Heart left ventricle (tissue), 13 donors: Measurements from ENCODE around the gene MICB.

ENCODE experiments used
- POLR2A ChIP-seq, 2 donors: fragments of 450-650 bp; IDR thresholded peaks; one replicate each; pipeline ENCODE4 v1.6.1; 2017; ENCODE audit warnings: antibody characterized with exemption in 2 of 2, mild to moderate bottlenecking in 2 of 2, moderate library complexity in 2 of 2
- TF ChIP-seq, protein P1 (sequence below), 12 donors: fragments of 200-600 bp; sonication (generic) in 4 of 12; IDR thresholded peaks; one replicate each; pipeline versions ENCODE4 v1.5.0 to v1.8.0; 2018 to 2022; ENCODE audit warnings: antibody characterized with exemption in 12 of 12, mild to moderate bottlenecking in 5 of 12
- donor health status: ischemic (EF 13 %, LVEDD 7.1; RV severe dilation, severe dysfunction).
- donor health status: DM: no; HTN: yes; CAD: no.
- donor health status: DM: no; HTN: no; CAD: no.
- donor health status: ischemic (EF 25% LVEDD 6.9; RV normal size, moderate dysfunction).
- donor health status: ischemic (EF 25% LVEDD 5.7; RV mildly dilated, moderate dysfunction).
- donor health status: ischemic (EF 35%, LVEDD 5.7; RV mildly dilated, moderate dysfunction).
- donor health status: nonischemic (EF 11% LVEDD 7.7; RV severe dilation, severe dysfunction).
- donor health status: DM: yes; HTN: yes; CAD: no.
- donor health status: PGD.
- donor health status: ischemic (EF 29% LVEDD 5.4; RV normal size, mild dysfunction).
- donor health status: nonischemic (EF 23%, LVEDD 6.1; RV moderate dilation, normal function).

DNA sequence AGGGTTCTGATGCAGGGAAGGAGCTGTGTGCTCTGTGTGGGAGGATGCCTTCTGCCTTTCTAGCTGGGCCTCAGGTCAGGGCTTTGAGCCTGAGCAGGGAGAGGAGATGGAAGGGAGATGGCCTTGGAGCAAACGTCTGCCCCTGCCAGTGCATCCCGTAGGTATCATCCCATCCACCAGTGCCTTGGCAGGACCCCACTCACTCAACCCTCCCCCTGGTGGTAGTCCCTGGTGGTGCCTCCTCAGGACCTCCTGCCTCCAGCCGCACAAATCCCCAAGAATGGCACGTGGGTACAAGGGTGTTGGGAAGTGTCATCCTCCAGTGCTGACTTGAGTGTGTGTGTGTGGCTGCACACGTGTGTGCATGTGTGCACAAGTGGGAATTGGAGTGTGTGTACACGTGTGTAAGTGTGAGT is 23.1 kb upstream of the MICB start:
- TF ChIP-seq, protein P1, sequence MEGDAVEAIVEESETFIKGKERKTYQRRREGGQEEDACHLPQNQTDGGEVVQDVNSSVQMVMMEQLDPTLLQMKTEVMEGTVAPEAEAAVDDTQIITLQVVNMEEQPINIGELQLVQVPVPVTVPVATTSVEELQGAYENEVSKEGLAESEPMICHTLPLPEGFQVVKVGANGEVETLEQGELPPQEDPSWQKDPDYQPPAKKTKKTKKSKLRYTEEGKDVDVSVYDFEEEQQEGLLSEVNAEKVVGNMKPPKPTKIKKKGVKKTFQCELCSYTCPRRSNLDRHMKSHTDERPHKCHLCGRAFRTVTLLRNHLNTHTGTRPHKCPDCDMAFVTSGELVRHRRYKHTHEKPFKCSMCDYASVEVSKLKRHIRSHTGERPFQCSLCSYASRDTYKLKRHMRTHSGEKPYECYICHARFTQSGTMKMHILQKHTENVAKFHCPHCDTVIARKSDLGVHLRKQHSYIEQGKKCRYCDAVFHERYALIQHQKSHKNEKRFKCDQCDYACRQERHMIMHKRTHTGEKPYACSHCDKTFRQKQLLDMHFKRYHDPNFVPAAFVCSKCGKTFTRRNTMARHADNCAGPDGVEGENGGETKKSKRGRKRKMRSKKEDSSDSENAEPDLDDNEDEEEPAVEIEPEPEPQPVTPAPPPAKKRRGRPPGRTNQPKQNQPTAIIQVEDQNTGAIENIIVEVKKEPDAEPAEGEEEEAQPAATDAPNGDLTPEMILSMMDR (IDR thresholded peaks at IDR 0.05): peak in 4 of 12 donors; percentile 13 to 24 (median 20)
- no peak for TF ChIP-seq POLR2A (IDR thresholded peaks at IDR 0.05)
